Upper lobe of left lung (tissue), 4 donors: ENCODE results near the gene PHACTR1.

Source experiments
- CTCF ChIP-seq, 6 experiments: fragments of 450-650 bp in 4 of 6; fragments of 200-600 bp in 2 of 6; sonication (generic) in 2 of 6; IDR thresholded peaks; one replicate each; pipeline ENCODE4 v1.5.1; 2016 to 2019; ENCODE audit warnings: antibody characterized with exemption in 6 of 6
- EP300 ChIP-seq, 4 donors: sonication (generic); formaldehyde crosslinking; IDR thresholded peaks; one replicate each; pipeline ENCODE4 v1.5.1; 2017; ENCODE audit warnings: antibody characterized with exemption in 4 of 4, control low read depth in 2 of 4

GRCh38 chr6:12990162-12990561 lies 273.6 kb downstream of the PHACTR1 start:
- no peak for TF ChIP-seq CTCF (IDR thresholded peaks at IDR 0.05)
- peak in 1 of 4 donors; percentile 81 for TF ChIP-seq EP300 (IDR thresholded peaks at IDR 0.05)
